HG03520 (cell line): ENCODE measurements around the gene GPSM1.

Experiments
- ATAC-seq: cut with Tn5 transposase; IDR thresholded peaks from one replicate; pipeline ENCODE4 v1.9.1; 2021; ENCODE audit warnings: mild to moderate bottlenecking, moderate library complexity; ENCODE audit not compliant: unreplicated experiment

The GPSM1 gene

DNA sequence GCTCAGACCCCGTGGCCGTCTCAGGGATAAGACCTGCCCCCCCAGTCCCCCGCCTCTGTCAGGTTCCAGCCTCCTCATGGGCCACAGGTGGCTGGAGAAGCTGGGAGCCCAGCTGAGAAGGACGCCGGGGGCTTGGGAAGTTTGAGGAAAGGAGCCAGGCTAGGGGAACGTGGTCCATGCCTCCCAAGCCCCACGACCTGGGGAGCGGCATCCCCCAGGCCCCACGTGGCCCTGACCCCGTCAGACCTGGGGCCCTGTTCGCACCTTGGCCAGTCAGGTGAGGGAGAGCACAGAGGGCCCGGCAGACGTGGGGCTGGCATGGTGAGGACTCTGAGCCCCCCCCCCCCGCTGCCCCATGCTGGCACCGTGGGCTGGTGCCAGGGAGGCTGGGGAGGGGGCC, 3.7 kb downstream of the GPSM1 start:
- ATAC-seq = no peak

DNA sequence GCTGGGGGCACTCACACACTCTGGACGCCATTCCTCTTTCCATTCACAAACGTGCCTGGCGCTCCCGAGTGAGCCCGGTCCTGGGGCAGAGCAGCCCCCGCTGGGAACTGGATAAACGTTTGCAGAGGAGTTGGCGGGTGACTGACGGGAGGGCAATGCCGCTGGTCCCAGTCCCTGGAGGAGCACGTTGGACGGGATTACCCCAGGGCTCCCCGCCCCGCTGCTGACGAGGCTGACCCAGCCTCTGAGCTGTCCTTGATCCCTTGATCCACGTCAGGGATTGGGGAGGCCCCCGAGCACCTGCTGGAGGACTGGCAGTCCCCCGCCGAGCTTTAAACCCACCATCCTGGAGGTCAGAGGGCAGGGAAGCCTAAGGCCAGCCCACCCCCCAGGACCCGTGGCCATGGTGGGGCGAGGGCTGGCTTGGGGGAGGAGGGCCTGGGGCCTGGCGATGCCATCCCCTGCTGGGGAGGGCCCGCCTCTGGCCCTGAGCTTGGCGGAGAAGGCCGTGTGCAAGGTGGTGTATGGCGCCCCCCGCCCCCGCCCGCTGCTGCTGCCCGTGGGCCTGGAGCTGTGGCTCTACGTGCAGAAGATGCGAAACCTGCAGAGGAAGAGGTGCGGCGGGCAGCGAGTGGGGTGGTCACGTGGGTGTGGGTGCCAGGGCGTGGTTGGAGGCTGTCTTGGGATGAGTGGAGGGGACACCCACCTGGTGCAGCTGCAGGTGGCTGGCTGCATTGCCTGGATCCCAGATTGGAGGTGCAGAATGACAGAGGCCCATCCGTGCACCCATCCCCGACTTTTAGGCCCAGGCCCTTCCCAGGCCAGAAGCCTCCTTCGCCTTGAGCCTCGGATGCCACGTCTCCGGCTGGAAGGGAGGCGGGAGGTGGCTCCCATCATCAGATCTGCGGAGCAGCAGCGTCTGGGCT, 4.5 kb downstream of the GPSM1 start:
- no peak for ATAC-seq

DNA sequence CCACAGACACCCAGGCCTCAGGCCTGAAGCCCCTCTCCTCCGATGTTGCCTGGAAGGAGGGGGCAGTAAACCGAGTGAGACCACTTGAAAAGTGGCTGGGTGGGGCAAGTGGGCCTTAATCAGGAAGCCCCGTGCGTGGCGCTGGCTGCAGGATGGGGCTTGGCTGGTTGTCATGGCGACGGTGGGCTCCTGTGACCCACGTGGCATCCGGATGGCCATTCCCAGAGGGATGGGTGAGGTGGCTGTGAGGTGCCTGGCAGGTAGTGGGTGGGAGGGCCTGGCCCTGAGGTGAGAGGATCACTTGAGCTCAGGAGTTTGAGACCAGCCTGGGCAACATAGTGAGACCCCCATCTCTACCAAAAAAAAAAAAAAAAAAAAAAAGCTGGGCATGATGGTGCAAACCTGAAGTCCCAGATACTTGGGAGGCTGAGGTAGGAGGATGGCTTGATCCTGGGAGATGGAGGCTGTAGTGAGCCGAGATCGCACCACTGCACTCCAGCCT, 5.2 kb downstream of the GPSM1 start:
- ATAC-seq = no peak

DNA sequence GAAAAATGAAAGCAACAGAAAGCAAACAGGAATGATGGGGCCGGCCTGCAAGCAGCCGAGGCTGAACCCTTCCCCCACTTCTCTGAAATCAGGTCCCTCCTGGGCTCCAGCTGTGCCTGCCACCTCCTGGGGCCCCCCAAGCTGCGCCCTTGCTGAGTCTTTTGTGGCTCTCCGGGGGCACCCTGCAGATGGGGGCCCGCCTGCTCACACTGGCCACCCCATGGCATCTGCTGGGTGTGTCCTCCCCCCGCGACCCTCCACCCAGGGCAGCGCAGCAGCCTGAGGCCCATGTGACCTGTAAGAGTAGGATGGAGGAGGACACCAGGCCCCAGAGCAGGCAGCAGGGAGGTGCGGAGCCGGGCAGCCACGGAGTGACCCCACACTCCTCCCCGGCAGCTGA, 5.7 kb downstream of the GPSM1 start:
- ATAC-seq = no peak

DNA sequence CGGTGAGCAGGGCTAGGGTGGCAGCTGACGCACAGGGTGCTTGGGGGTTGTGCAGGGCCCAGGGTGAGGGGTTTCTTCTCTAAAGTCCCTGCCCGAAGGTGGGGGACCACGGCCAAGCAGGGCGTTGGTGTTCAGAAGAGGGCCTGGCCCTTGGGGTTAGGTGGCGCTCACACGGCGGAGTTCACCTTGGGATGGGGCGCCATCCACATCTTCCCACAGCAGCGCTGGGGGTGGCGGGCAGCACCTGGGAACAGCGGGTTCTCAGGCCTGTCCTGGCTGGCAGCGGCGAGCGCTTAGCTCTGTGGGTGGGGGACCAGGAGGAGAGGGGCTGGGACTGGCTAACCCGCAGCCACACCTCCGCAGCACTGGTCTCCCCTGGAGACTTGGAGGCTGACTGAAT, 6.1 kb downstream of the GPSM1 start:
- no peak for ATAC-seq

DNA sequence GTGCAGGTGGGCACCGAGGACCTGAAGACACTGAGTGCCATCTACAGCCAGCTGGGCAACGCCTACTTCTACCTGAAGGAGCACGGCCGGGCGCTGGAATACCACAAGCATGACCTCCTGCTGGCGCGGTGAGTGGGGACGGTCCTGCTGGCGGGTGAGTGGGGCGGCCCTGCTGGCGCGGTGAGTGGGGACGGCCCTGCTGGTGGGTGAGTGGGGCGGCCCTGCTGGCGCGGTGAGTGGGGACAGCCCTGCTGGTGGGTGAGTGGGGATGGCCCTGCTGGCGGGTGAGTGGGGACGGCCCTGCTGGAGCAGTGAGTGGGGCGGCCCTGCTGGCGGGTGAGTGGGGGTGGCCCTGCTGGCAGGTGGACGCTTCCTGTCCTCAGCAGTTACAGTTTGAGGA, 7.2 kb downstream of the GPSM1 start:
- ATAC-seq = no peak

DNA sequence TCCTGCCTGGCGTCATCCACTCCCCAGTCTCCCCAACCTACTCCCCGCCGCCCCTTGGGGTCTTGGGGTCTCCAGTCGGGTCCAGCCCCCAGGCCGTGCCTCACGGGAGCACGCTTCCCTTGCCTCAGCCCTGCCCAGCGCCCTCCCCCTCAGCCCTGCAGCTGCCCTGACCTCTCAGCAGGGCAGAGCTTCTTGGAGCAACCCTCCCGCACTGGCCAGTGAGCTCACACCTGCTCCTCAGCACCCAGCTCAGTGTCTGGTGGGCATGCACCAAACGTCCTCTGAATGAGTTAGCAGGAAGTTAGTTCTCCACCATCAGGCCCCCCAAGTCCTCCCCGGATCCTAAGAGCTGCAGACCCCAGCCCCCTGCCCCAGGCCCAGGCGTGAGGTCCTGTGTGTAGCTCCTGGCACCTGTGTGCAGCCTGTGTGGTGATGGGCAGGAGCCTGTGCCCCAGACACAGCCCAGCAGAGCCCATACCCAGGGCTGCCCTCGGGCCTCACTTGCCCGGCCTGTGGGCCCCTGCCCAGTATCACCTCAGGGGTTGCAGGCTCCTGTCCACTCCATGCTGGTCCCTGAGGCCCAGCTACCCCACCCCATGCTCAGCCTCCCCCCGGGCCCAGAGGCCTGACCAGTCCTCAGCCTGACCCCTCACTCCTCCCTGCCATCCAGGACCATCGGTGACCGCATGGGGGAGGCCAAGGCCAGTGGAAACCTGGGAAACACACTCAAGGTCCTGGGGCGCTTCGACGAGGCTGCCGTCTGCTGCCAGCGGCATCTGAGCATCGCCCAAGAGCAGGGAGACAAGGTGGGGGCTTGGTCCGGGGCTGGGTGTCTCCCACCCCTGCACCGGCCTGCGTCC, 8.2 kb downstream of the GPSM1 start:
- ATAC-seq = no peak

DNA sequence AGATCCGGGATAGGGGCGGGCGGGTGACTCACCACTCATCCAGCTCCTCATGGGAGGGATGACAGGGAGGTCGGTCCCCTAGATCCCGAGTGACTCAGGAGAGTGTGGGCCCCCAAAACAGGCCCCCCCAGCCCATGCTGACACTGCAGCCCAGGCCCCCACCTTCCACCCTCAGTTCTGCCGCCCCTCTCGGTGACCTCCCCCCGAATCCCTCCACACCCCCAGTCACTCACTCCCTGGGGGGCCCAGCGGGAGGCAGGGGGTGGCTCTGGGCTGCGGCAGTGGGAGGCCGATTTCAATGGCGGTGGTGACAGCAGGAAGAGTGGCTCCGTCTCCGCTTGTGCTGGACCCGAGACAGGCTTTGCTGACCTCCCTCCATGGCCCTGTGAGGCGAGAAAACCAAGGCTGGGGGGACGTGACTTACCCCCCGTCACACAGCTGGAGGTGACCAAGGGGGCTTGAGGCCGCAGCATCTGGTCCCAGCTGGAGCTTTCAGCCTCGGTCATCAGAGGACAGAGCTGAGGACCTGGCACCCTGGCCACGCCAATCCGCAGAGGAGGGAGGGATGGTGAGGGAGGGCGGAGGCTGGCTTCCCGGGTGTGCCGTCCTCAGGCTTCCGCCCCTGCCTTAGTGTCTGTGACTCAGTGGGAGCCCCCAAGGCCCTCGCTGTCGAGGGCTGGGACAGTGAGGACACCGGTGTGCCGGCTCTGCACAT, 9.0 kb downstream of the GPSM1 start:
- ATAC-seq = no peak

DNA sequence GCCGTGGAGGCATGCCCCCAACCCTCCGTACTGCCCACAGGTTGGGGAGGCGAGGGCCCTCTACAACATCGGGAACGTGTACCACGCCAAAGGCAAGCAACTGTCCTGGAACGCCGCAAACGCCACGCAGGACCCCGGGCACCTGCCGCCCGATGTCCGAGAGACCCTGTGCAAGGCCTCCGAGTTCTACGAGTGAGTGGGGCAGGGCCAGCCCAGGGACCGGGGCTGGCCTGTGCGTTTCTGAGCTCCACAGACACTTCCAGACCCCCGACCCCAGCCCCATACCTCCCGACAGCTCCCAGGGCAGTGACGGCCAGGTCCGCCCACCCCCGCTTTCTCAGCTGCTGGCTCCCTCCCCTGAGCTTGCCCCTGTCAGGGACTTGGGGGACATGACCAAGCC, 9.5 kb downstream of the GPSM1 start:
- no peak for ATAC-seq

DNA sequence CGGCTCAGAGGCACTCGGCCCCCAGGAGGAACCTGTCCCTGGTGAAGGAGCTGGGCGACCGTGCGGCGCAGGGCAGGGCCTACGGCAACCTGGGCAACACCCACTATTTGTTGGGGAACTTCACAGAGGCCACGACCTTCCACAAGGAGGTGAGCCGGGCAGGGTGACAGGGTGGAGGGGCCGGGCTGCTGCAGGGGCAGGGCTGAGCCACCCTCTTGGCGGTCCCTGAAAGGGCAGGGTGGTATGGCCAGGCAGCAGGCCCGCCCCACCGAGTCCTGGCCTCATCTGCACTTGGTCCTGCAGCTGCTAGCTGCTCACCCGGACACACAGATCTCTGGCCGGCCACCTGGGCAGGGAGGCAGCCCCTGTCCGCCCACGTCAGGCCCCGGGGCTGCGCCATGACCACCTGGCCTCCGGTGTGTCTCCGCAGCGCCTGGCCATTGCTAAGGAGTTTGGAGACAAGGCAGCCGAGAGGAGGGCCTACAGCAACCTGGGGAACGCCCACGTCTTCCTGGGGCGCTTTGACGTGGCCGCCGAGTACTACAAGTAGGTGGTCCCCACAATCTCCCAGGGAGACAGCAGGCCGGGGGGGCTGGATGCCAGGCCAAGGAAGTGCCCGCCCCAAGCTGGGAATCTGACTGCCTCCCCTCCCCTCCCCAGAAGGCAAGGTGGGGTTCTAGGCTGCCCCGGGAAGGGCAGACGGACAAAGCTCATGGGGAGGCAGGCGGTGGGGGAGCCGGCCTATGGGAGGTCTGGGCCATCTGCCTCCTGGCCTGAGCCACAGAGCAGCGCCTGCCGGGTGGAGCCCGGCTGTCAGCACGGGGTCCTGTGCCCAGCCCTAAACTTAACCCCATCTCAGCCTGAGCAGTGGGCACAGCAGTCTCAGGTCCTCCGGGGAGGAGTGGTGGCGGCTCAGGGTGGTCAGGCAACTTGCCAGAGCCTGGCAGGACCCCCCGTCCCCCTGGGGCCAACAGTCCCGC, 10.4 kb downstream of the GPSM1 start:
- no peak for ATAC-seq

DNA sequence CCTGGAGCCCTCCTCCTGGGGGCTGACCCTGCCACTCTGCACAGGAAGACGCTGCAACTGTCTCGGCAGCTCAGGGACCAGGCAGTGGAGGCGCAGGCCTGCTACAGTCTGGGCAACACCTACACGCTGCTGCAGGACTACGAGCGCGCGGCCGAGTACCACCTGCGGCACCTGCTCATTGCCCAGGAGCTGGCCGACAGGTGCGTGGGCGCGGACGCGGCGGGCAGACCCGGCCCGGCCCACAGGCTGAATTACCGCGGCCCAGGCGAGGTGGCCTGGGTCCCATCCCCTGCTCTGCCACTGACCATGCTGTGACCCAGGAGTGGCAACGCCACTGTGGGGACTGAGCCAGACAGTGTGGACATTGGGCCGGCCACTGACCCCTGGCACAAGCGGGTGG, 11.2 kb downstream of the GPSM1 start:
- no peak for ATAC-seq

DNA sequence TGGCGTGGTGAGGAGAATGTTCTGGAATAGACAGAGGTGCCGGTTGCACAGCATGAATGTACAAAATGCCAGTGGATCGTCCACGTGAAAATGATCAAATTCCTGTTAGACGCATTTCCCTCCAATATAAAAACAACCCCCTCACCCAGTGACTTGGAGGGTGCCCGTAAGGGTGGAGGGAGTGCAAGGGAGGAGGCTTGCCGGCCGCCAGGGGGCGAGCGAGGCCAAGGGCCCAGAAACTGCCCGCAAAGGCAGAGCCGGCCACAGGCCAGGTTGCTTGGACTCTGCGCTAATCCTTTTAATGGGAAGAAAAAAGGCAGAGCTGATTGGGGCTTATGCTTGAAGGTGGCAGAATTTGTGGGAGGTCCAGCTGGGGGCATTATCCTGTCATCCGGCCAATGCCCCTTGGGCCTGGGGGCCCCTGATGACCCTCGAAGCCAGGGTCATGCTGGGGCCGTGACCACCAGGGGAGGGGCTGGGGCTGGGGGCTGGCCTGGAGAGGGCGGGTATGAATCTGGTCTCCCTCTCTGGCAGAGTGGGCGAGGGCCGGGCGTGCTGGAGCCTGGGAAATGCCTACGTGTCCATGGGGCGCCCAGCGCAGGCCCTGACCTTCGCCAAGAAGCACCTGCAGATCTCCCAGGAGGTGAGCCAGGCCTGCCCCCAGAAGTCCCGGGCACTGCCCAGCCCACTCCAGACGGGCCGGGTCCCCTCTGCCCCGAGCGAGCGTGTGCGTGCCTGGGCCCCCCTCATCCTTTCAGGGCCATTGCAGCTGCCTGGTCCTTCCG, 12.0 kb downstream of the GPSM1 start:
- no peak for ATAC-seq

DNA sequence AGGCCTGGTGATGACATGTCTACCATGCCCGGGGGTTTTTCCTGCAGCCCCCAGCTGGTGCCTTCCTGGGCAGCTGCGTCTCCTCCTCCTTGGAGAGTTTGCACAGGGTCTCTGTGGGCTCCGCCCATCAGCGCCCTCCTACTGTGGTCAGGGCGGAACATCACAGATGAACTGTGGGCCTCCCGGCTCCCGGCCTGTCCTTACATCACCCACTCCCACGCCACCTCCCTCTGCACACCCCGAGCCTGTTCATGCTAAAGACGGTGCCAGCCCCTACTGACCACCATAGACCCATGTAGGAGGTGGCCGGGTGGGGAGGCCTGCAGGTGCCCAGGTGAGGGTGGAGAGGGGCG, 12.6 kb downstream of the GPSM1 start:
- no peak for ATAC-seq

DNA sequence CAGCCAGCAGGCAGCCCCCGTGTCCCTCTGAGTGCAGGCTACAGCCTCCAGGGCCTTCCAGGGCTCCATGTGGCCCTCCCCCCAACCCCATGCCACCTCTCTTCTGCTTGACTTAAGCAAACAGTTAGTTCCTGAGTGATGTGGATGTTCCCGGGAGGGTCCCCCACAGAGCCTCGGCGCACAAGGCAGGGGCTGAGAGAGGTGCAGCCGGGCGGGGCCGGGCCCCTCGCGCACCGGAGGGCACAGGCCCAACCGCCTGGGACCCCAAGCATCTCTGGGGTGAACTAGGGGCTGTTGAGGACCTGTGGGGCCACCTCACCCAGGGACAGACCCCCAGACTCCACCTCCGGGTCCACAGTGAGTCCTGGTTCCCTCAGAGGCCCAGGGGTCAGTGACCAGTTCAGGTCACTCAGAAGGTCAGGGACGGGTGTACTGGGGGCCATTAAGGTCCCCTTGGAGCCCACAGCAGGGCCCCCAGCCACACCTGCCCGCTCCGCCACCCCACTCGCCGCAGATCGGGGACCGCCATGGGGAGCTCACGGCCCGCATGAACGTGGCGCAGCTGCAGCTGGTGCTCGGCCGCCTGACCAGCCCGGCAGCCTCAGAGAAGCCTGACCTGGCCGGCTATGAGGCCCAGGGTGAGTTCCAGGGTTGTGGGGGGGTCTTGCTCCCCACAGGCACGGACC, 13.2 kb downstream of the GPSM1 start:
- ATAC-seq = no peak

DNA sequence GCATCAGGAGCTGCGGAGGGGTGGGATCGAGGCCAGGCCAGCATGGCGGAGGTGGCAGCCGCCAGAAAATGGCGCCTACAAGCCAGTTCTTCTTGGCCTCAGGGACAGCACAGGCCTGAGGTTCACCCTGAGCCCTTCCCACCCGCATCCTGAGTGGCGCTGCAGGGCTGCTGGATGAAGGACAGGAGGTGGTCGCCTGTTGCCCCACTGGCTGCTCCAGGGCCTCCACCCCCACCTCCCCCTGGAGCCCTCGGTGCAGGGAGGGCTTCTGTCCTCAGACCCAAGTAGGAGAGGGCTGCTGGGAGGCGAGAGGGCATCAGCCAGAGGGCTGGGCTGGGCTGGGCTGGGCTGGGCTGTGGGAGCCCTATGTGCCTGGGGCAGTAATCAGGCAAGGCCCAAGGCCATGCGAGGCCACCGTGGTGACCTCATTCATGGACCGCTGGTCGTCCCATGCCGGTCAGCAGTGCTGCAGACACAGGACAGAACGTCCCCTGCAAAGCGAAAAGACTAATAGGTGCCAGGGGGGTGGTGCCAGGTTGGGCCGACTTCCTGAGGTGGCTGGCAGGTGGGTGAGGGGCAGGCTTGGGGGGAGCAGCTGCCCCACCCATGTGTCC, 13.8 kb downstream of the GPSM1 start:
- ATAC-seq = no peak

DNA sequence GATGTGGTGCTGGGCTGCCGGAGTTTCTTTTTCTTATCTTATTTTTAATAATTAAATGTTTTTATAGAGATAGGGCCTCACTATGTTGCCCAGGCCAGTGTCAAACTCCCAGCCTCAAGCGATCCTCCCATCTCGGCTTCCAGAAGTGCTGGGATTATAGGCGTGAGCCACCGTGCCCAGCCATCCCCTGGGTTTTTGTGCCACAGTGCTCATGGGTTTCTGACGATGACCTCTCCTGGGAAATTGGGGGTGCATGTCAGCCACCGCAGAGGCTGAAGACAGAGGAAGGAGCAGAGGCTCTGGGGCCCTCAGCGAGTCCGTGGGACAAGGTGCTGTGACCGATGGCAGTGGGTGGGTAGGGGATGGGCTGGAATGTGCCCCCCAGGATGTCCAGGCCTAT, 14.4 kb downstream of the GPSM1 start:
- no peak for ATAC-seq

DNA sequence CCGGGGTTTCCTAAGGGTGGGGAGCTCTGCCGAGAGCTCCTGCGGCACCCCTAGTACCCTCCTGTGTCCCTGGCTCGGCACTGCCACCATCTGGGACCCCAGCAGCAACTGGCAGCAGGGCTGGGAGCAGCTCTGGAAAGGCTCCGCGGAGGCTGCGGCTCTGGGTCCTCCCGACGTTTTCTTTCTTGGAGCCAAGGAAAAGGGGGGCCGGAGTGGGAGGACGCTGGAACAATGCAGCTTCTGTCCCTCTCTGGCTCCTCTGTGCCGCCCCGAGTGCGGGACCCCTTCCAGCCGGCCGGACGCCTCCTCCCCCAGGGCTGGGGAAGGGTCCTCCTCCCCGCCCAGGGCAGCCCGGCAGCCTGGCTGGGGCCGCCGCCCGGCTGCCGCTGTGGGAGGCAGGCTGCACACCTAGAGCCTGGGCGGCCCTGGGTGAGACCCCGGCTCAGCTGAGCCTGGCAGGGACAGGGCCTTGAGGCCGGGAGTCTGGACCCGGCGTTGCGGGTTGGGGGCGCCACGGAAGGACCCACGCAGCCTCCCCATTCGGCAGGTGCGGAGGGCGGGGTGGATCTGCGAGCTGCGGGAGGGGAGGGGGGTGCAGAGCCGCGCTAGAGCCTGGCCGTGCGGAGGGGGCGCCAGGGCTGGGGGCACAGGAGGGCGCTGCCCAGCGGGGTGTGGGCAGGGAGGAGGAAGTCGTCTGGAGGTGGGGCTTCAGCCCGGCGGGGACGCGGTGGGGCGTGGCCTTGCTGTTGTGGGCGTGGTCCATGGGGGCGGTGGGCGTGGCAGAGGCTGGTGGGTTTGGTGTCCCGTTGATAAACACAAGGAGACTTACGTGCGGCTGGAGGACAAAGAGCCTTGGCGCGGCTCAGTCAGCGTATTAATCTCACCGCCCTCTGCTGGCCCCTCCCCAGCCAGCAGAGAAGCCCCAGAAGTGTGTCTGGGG, 15.1 kb downstream of the GPSM1 start:
- ATAC-seq = no peak
